ENCODE results near the gene DEAF1. TPM values are rescaled to one million over a fixed set of nuclear protein-coding genes. Genes with fewer than 3 reads are reported as not detected.
"Not testable (repeated sequence)": the region's sequence is repeated elsewhere in the genome, so short reads cannot be mapped to it uniquely, and the experiment has no call there.

Gene DEAF1
- total RNA-seq, 1 donor from 2014 or later, result 40.8 TPM

DNA sequence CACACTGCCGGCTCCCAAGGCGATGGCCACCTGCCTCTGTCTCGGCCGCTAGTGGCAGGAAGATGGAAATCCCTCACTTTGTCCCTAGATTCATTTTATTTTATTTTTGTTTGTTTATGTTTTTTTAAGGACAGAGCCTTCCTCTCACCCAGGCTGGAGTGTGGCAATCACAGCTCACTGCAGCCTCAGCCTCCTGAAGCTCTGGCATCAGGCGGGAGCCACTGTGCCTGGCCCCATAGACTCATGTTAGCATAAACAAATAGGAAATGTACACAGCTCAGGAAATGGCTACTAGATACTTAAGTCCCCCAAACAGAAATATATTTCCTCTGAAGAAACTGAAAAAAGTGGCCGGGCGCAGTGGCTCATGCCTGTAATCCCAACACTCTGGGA lies 4.1 kb upstream of the DEAF1 start:
- no peak for DNase-seq

DNA sequence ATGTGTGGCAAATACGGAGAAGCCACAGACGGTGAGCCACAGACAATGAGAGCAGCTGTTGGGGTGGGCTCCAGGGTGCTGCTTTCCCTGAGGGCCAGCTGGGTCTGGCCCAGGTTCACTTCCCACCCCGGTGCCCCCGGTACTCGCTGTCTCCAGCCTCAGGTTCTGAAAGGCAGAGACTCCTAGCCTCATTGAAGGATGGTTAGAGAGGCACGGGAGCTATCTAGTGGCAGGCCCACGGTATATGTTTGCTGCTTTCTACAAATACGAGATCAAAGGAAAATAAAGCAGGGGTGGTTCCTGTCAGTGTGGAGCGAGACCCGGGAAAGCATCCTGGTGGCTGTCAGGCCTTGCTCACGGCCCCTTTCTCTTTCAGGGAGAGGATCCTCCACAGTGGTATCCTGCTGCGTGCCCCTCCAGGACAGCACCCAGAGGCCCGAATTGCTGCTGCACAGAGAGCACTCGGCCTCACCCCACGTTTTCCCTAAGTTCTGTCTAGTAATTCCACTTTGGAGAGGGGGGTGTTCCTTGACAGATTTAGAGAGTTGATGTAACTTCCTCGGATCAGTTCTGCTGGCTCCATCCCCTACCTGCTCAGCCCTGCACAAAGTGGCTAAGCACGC lies 3.6 kb upstream of the DEAF1 start:
- DNase-seq, result no peak

DNA sequence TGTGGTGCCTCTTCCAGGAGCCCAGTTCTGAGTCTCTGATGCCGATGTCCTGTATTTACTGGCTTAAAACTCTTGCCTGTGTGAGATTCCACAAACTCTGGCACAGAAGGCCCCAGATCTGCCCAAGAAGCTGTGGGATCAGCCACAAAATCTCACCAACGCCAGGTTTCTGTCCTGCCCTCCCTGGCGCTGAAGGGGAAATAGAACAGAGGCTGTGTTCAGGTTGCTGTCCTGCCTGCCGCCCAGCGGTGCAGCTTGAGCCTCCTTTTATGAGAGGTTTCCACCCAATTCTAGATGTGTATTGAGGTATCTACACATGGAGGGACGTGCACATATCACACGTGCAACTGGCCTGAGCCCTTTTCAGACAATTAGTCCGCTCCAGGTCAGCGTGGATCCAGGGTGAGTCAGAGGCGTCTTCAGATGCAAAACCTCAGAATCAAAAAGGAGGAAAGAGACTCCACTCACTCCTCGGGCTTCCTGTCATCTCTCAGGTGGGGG lies 2.8 kb upstream of the DEAF1 start:
- no peak for DNase-seq

DNA sequence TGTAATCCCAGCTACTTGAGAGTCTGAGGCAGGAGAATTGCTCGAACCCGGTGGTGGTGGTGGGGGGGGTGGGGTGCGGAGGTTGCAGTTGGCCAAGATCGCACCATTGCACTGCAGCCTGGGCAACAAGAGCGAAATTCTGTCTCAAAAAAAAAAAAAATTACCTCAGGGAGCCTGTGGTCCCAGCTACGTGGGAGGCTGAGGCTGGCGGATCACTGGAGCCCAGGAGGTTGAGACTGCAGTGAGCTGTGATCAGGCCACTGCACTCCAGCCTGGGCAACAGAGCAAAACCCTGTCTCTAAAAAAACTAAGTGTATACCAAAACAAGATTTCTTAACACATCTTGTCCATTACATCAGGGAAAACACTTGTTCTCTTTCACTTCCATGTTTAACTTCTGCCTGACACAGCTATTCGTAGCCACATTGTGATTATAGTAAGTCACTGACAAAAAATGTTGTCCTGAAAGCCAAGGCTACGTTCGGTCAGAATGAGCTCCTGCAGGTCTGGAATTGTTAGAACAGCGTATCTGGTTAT lies 2.0 kb upstream of the DEAF1 start:
- DNase-seq, result no peak

DNA sequence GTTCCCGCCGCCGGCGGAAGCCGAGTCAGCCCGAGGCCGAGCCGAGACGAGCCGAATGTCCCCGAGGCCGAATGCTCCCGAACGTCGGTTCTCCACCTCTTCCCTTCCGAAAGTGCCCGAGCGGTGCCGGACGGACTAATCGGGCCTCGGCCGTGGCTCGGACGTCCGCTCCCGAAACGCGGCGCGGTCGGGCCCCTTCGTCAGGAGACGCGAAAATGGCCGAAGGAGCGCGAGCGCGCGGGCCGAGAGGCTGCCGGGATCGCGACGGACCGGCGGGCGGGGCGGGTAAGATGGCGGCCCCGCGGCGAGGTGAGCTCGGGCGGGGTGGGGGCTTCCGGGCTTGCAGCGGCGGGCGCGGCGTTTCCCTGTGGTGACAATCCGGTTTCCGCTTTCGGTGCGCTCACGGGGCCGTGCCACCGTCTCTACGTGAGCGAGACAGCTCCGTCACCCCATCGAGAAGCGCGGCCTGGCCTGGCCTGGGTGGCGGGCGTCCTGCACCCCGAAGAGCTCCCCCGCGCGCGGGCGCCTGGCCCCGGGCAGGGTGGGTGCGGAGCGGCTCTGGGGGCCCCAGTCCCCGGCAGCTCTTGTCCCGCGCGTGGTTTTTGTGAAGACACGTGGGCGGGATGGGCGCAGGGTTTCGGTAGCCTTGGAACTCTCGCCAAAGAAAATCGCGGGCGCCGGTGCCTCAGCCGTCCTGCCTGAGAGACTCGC lies 671 bp upstream of the DEAF1 start, which contains the start of gene TMEM80:
TSS of gene TMEM80 (plus strand) at position 279 of the 711 bp plus-strand sequence. CDS start at position 291, 12 bp downstream.
- DNase-seq, result peak; percentile 99

DNA sequence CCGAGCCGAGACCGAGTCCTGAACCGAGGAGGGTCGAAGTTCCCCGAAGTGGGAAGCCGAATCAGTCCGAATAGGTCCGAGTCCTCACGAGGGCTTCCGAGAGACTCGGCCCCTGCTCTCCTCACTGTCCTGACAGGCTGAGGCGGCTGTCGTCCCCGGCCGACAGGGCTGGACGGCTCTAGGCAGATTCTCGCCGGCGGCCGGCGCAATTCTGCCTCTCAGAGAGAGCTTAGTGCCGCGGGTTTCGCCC lies 191 bp upstream of the DEAF1 start:
- no peak for DNase-seq

DNA sequence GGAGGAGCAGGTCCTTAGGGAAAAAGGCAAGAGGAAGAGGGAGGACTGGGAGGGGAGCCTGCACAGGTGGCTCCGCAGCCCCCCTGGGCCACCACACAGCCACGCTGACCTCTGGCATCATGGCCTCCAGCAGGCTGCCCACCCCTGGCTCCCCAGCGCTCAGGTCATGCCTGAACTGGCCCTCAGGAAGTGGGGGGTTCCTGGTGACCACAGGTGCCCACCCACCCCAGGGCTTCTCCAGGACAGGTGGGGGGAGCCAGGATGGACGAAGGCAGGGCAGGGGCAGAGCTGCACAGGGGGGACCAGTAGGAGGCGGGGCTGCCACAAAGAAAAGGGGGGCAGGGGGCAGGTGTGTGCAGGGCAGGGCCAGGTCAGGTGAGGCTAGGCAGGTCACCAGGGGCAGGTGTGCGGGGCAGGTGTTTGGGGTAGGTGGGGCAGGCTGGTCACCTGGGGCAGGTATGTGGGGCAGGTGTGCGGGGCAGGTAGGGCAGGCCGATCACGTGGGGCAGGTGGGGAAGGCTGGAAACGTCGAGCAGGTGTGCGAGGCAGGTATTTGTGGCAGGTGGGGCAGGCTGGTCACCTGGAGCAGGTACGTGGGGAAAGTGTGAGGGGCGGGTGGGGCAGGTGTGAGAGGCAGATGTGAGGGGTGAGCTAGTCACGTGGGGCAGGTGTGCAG lies 997 bp downstream of the DEAF1 start:
- no peak for DNase-seq

DNA sequence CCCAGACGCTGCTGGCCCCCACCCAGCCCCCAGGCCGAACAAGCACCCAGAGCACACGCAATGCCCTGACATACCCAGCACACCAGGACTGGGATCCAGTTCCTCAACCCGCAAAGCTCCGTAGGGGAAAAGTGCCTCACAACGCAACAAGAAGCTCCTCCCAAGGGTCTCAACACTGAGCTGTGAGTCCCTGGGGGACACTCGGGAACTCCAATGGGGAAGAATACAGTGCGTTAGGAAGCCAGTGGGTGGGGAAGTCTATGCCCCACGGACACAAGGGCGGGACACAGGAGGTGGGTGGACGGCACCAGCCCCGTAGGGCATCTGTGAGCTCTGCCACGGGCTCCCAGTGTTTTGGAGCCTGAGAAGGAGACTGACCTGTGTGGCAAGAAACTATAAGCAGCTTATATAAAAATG lies 1.6 kb downstream of the DEAF1 start:
- peak; percentile 34 for DNase-seq

DNA sequence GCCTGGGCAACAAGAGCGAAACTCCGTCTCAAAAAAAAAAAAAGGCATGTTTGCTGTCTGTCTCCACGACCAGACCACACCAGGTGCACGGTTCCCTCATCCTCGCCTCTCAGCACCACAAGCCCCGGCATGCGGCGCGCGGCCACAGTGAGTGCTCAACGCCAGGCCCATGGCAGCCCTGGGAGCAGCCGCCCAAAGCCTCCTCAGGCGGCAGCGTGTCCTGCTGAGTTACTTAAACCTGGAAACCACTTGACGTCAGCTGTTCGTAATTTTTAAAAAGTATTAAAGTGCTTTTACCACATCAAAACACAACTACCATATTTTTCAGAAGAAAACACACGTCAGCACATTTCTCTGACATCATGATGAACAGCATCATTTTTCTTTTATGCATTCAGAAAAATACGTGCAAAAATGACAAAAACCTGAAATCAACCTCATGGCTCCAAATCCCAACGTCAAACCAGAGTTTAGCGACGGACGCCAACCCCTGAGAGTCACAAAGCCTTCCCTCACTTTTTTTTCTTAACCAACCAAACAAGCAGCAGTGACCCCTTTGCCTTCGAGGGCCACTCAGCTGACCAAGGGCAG lies 2.1 kb downstream of the DEAF1 start:
- DNase-seq, result no peak

DNA sequence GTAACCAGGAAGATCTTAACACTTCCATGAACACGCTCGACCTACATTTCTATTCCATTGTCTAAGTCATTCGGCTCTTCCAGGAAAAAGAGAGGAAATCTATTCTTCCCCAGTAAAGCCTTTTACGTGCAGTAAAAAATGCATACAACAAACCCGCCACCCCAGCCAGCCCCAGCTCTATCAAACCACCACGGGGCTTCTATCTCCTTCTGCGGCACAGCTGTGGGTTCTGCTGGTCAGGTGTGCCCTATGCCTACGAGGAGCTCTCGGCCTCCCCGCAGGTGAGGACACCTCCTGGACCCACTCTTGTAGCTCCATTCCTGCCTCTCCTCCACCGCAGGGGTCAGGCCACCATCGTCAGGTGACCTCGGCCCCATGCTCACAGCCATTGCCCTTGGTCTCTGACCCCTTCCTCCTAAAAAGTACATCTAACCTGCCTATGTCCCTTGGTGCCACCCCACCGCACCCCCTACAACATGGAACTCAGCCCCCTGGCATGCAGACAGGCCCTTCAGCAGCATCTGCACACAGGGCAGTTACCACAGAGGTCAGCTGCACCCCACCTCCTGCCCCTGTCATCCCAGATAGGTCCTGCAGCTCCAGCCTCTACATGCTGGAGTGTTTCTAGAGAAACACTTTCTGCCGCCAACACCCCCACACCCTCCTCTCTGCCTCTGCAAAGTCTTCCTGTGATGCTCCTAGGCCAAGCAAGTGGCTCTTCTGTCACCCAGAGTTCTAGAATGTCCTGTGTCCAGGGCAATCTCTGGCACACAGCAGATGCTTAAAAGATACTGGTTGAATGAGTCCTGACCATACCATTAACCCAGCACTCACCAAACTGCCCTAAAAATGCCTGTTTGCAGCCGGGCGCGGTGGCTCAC lies 3.1 kb downstream of the DEAF1 start:
- DNase-seq, result no peak

DNA sequence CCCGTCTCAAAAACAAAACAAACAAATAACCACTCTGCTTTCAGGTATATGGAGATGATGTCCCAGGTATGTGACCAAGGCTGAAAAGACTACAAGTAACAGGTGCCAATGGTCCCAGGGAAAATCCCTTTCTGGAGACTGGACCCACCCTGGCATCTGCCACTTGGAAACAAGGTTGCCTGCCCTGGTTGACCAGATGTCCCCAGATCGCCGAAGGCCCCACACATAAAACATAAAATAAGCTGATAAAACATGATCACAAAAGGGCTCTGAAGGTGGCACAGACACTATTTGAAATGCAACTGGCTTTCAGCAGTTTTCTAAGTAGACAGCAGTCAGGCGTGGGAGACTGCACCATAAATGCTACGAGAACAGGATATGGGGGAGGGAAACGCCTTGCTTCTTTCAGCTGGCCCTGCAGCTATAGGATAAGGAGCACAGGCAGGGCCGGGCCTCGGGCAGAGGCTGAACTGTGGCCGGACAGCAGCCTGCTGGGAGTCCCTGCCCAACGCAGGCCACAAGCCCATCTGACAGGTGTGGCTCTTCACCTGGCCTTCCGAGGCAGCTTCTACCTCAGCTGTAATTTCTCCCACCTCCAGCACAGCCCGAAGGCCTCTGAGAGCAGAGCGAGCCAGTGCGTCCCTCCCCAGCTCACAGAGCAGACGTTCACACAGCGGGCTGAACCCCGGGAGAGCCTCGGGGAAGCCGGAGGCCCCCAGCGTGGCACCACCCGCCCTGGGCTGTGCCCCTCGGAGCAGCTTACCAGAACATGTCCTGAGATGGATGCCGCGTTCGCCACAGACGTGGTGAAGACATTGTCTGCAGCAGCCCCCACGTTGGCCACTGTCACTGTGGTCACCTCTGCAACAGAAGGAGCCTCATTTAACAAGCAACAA lies 4.0 kb downstream of the DEAF1 start:
- DNase-seq, result peak; percentile 33

DNA sequence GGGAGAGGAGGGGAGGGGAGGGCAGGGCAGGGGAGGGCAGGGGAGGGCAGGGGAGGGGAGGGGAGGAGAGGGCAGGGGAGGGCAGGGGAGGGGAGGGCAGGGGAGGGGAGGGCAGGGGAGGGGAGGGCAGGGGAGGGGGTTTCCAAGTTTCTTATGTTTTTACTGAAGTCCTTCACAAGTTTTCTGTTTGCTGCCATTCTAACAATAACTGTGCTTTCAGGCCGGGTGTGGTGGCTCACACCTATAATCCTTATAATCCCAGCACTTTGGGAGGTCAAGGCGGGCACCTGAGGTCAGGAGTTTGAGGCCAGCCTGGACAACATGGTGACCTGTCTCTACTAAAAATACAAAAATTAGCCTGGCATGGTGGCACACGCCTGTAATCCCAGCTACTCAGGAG lies 4.8 kb downstream of the DEAF1 start:
- not testable (repeated sequence) for DNase-seq

DNA sequence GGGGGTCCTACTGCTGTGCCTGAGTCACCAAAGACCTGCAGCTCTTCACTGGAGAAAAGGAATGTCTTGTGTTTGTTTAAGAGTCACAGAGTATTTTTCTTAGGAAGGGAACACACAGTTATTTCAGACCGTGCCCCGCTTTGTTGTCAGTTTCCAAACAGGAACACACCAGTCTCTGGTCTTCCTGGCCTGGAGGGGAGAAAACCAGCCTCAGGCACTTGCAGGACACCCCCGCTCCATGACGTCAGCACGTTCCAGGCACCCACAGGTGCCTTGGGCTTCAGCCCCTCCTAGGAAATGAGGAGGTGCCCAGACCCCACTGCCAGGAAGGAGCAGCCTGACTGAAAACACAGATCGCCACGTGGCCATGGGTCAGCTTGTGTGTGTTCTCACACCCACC lies 5.4 kb downstream of the DEAF1 start:
- DNase-seq, result peak; percentile 73

DNA sequence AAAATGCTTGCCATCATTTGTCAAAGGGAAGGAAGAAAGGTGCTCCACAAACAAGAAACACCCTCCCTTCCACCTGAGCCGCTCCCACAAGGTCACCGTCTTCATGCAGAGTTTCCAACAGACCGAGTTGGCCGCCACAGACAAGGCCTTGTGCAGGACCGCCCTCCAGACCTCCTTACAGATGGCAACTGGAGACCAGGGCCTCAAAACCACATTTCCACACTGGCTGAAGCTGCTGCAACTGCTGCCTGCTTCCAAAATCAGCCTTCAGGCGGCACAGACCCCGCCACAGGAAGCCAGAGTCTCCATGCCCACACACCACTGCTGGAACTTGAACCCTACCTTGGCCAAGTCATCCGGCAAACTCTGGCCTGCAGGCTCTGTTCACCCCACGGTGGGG lies 6.3 kb downstream of the DEAF1 start:
- no peak for DNase-seq

DNA sequence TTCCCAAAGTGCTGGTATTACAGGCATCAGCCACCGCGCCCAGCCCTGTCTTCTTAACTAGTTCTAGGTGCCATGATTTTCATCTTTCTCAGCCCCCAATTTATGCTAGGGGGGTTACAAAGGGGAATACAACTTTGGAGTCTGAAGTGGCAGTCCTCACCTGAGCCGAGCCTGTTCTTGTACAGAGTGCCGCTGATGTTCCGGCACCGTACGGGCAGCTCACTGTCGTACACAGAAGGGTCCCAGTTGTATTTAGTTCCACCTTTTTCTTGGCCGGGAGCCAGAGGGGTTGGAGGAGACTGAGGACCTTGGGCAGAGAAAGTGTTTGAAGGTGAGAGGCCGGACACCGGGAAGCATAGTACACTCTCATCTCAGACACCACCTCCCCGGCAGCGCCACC lies 7.3 kb downstream of the DEAF1 start:
- no peak for DNase-seq

DNA sequence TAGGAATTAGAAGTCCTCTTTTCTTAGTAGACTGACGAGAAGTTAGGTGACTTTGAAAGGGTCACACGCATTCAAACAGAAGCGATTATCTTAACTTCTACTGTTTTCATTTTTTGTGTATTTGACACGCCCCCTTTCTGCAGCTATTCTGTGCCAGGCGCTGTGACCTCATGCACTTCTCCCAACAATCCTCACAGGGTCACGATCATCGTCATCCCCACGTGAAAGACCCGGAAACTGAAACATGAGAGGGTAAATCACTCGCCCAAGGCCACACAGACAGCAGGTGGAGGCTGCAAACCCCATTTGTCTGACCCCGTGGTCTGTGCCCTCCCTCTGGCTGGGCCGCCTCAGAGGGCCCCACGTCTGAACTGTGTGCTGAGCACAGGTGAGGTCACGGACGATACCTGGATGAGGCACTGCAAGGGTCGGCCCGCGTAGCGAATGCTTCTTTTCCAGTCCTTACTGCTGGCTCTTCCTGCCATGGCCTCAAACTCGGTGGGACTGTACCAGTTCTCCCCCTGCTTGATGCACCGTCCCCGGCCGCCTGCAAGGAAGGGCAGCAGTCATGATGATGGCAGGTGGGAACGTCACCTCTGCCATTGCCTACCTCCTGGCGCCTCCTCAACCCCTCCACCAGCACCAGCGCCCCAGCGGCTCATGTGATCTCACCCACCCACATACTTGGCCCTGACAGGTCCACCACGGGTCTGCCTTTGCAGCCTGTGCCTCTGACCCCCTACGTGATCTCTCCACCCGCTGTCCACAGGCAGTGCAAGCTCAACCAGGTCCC lies 8.4 kb downstream of the DEAF1 start:
- no peak for DNase-seq

DNA sequence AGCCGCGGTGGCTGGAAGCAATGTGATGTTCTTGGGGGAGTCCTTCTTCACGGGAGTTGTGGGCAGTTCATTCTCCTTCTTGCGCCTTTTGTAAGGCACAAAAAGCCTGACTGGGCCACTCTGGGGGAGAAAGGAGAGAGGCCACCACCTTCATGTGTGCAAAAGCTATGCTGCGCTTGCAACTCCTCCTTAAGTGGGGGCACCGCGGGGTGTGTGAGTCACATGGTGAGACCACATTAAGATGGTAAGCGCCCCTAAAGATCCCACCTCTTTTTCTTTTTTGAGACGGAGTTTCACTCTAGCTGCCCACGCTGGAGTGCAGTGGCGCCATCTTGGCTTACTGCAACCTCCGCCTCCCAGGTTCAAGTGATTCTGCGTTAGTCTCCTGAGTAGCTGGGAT lies 14.1 kb downstream of the DEAF1 start:
- DNase-seq, result no peak

DNA sequence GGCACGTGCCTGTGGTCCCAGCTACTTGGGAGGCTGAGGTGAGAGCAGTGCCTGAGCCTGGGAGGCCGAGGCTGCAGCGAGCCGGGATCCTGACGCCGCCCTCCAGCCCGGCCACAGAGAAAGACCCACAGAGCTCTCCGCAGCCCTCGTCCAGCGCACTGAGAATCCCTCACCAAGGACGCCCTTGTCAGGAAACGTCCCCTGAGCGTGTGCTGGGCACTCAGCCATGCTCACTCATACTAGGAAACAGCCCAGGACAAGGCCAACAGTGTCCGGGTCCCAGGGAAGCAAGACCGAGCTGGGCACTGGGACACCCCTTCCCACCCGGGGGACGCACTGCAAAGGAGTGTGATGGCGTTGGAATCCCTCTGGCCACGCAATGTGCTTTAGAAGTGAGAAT lies 14.5 kb downstream of the DEAF1 start:
- DNase-seq, result no peak

DNA sequence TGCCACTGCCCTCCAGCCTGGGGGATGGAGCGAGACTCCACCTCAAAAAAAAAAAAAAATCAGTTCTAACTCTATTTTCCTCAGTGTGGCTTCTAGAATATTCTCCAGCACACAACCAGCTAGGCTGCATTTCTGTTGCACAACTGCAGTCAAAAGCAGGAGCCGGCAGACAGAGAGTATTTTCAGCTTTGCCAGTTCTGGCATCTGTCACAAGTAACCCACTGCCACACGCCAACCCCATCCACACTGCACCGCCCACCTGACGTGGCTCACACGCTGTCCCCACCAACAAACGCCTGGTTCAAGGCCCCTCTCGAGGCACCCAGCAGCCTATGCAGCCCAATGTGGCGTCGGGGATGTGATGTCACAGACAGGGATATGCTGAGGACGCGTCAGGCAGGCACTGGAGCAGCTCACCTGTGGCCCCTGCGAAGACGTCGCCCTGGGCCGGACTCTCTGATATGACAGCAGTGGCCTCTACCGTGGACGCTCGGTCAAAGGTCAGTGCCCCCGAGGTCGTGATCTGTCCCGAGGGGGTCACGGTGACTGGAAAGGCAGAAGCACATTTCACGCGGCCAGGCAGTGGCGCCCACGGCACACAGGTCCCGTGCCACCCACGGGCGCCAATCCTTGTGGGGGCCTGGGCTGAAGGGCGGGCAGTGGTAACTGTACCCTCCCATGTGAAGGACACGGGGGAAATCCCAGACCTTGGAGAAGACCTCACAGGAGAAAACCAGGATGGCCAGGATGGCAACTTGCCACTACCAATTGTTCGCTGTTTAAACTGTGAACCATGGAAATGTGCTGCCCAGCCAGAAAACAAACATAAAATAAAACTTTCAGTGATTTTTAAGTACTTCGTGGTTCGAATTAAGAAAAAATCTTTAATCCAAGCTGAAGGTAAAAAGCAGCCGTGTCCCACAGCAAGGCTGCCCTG lies 15.5 kb downstream of the DEAF1 start:
- DNase-seq, result no peak
